Central memory CD4-positive, alpha-beta T cell (primary cell): Measurements from ENCODE around the gene TCHHL1.
A peak's percentile ranks its signal among the peaks of the same experiment; 100 is the strongest.
"Not testable (repeated sequence)": the region's sequence is repeated elsewhere in the genome, so short reads cannot be mapped to it uniquely, and the experiment has no call there.

ENCODE experiments used
- DNase-seq: peaks from one replicate; pipeline ENCODE4 v3.0.0; 2022

TCHHL1 gene

GRCh38 chr1:152084853-152085252, 4.0 kb downstream of the TCHHL1 start:
- no peak for DNase-seq

- DNase-seq, result not testable (repeated sequence)
Observed at GRCh38 chr1:152081026-152081425, 7.8 kb downstream of the TCHHL1 start.

- DNase-seq, result not testable (repeated sequence)
Observed at GRCh38 chr1:152080494-152080893, 8.4 kb downstream of the TCHHL1 start.

- DNase-seq, result no peak
Observed at GRCh38 chr1:152078831-152079441, 9.9 kb downstream of the TCHHL1 start.

- no peak for DNase-seq
Observed at GRCh38 chr1:152072311-152072710, 16.6 kb downstream of the TCHHL1 start.

- DNase-seq, result no peak
Observed at GRCh38 chr1:152071123-152071522, 17.7 kb downstream of the TCHHL1 start.

GRCh38 chr1:152067929-152068328, 20.9 kb downstream of the TCHHL1 start:
- DNase-seq, result no peak

- DNase-seq, result no peak
Observed at GRCh38 chr1:152067150-152067549, 21.7 kb downstream of the TCHHL1 start.

- DNase-seq, result no peak
Observed at GRCh38 chr1:152061952-152062351, 26.9 kb downstream of the TCHHL1 start.

- DNase-seq, result no peak
Observed at GRCh38 chr1:152053375-152053774, 35.5 kb downstream of the TCHHL1 start.

GRCh38 chr1:152052606-152053005, 36.3 kb downstream of the TCHHL1 start:
- peak; percentile 70 for DNase-seq

GRCh38 chr1:152050886-152051675, 37.8 kb downstream of the TCHHL1 start:
- DNase-seq, result no peak

- no peak for DNase-seq
Observed at GRCh38 chr1:152049291-152050083, 39.4 kb downstream of the TCHHL1 start.

GRCh38 chr1:152048416-152049009, 40.4 kb downstream of the TCHHL1 start:
- no peak for DNase-seq

GRCh38 chr1:152047730-152048415, 41.0 kb downstream of the TCHHL1 start:
- DNase-seq, result peak; percentile 86

- no peak for DNase-seq
Observed at GRCh38 chr1:152047413-152047729, 41.5 kb downstream of the TCHHL1 start.

- no peak for DNase-seq
Observed at GRCh38 chr1:152044386-152044785, 44.5 kb downstream of the TCHHL1 start.

GRCh38 chr1:152043870-152044269, 45.0 kb downstream of the TCHHL1 start:
- DNase-seq, result no peak

GRCh38 chr1:152042030-152042429, 46.8 kb downstream of the TCHHL1 start:
- DNase-seq, result no peak

- no peak for DNase-seq
Observed at GRCh38 chr1:152039886-152040285, 49.0 kb downstream of the TCHHL1 start.

- no peak for DNase-seq
Observed at GRCh38 chr1:152039461-152039860, 49.4 kb downstream of the TCHHL1 start.

- no peak for DNase-seq
Observed at GRCh38 chr1:152038871-152039270, 50.0 kb downstream of the TCHHL1 start.
